Measurements from ENCODE around the gene E2F7.

- TF ChIP-seq CTCF (IDR thresholded peaks at IDR 0.05; ENCODE audit: poor library complexity, severe bottlenecking) (no peak), EZH2 (IDR thresholded peaks at IDR 0.05; ENCODE audit: borderline replicate concordance, insufficient read depth, low read length, poor library complexity, severe bottlenecking) (no peak), REST (IDR thresholded peaks at IDR 0.05; ENCODE audit: borderline replicate concordance) (no peak), RAD21 (conservative IDR thresholded peaks at IDR 0.05) (no peak)
These were observed 18.9 kb downstream of the E2F7 start for GRCh38 chr12:77046468-77046867.

All from neural cell (in vitro differentiated cells).